Cardiac muscle cell (in vitro differentiated cells and primary cell): Measurements from ENCODE around the gene NAALADL2. TPM values are rescaled to one million over a fixed set of nuclear protein-coding genes. Genes with fewer than 3 reads are reported as not detected.

Experiments used
- DNase-seq, 2 donors: peaks; one replicate each; pipeline versions ENCODE4 v3.0.0 to v3.0.0-alpha.2; 2010 to 2017; ENCODE audit warnings: low read depth in 1 of 2, low spot score in 1 of 2
- H3K27ac ChIP-seq: fragments of 200-600 bp; sonication (generic); 2 replicates; pipeline ENCODE4 v1.5.1; 2016
- H3K27me3 ChIP-seq: fragments of 200-600 bp; sonication (generic); 2 replicates; pipeline ENCODE4 v1.6.0; 2016; ENCODE audit warnings: control low read depth
- H3K36me3 ChIP-seq: fragments of 200-600 bp; sonication (generic); 2 replicates; pipeline ENCODE4 v1.5.1; 2016; ENCODE audit warnings: control low read depth
- H3K4me1 ChIP-seq: fragments of 200-600 bp; sonication (generic); 2 replicates; pipeline ENCODE4 v1.8.1; 2017; ENCODE audit warnings: low read depth, mild to moderate bottlenecking, mixed run types
- H3K4me3 ChIP-seq: fragments of 200-600 bp; sonication (generic); 2 replicates; pipeline ENCODE4 v1.5.1; 2016; ENCODE audit warnings: mild to moderate bottlenecking
- H3K9me3 ChIP-seq: fragments of 200-600 bp; sonication (generic); 2 replicates; pipeline ENCODE4 v1.5.1; 2017; ENCODE audit warnings: low read depth, mild to moderate bottlenecking, control low read depth
- polyA plus RNA-seq: library from polyadenylated mRNA; unstranded; fragments of >200 nt; fragmentation: Nextera tagmentation; extraction: Ambion mirVana; gene quantifications from 2 replicates; pipeline ENCODE4 v1.2.1, GENCODE V29; 2016
- total RNA-seq: library from RNA; depleted of rRNA; stranded (reverse); fragments of >200 nt; gene quantifications from 2 replicates; pipeline ENCODE4 v1.2.3, GENCODE V29; 2016
- TF ChIP-seq, protein P1 (sequence below): IDR thresholded peaks from 2 replicates; pipeline ENCODE4 v1.5.1; 2012; ENCODE audit warnings: low read depth, mild to moderate bottlenecking, low read length

NAALADL2 gene
- total and polyA plus RNA-seq, 2 experiments from 2014 or later: 2.4 to 3.8 TPM

DNA sequence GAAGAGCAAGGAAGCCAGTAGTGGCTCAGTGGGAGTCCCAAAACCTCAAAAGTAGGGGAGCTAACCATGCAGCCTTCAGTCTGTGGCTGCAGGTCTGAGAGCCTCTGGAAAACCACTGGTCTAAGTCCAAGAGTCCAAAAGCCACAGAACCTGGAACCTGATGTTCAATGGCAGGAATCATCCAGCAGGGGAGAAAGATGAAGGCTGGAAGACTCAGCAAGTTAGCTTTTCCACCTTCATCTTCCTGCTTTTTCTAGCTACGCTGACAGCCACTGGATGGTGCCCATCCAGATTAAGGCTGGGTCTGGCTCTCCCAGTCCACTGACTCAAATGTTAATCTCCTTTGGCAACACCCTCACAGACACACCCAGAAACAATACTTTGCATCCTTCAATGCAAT, 626.3 kb downstream of the NAALADL2 start:
- Histone ChIP-seq H3K36me3 (no peaks in the 10 kb centered on the region), H3K4me1 (no peaks in the 10 kb centered on the region), H3K27me3 (no peaks in the 10 kb centered on the region), H3K27ac (no peak overlapping the region), H3K9me3 (no peaks in the 10 kb centered on the region), H3K4me3 (no peak overlapping the region)
- DNase-seq: no peak
- TF ChIP-seq, protein P1, sequence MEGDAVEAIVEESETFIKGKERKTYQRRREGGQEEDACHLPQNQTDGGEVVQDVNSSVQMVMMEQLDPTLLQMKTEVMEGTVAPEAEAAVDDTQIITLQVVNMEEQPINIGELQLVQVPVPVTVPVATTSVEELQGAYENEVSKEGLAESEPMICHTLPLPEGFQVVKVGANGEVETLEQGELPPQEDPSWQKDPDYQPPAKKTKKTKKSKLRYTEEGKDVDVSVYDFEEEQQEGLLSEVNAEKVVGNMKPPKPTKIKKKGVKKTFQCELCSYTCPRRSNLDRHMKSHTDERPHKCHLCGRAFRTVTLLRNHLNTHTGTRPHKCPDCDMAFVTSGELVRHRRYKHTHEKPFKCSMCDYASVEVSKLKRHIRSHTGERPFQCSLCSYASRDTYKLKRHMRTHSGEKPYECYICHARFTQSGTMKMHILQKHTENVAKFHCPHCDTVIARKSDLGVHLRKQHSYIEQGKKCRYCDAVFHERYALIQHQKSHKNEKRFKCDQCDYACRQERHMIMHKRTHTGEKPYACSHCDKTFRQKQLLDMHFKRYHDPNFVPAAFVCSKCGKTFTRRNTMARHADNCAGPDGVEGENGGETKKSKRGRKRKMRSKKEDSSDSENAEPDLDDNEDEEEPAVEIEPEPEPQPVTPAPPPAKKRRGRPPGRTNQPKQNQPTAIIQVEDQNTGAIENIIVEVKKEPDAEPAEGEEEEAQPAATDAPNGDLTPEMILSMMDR: no peak

DNA sequence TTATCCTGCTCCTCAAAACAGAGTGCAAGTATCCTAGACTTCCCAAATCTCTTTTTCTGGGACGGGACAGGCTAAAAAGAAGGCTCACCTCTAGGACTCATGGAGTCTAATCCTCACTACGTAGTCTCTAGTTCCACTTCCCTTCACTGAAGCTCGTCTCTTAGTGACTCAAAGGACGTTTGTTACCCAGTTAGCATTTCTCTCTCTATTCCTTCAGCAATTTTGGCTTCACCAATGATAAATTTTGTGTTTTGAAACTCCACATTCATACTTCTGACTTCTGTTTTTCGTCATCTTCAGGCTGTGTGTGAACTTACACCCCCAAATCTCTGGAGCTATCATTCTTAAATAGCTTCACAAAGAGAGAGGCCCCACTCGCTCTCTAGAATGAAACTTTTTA, 627.1 kb downstream of the NAALADL2 start:
- TF ChIP-seq, protein P1: no peak
- no peak for DNase-seq

DNA sequence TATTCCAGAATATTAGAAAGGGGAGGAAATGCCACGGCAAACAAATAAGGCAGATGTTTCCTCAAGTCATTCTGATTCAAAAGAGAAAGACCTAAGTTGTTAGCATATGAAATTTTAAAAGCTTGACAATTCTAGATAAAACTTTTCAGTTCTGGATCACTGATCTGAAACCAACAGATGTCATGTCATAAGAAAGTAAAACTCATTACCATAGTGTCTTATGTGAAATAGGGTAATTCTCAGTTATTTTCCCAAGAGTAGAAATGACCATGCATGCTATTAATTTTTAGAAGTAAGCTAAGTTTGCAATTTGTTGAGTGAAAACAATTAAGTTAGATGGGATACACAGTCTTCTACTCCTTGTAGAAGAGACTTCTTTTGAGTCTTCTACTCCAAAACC, 630.3 kb downstream of the NAALADL2 start:
- Histone ChIP-seq H3K4me3 (no peak overlapping the region), H3K27ac (no peak overlapping the region), H3K4me1 (no peaks in the 10 kb centered on the region), H3K36me3 (no peaks in the 10 kb centered on the region), H3K9me3 (no peaks in the 10 kb centered on the region), H3K27me3 (no peaks in the 10 kb centered on the region)
- no peak for DNase-seq
- TF ChIP-seq, protein P1: no peak

More for the DNA sequence above, 627.1 kb downstream of the NAALADL2 start:
- no peaks in the 10 kb centered on the region for H3K27me3 ChIP-seq
- H3K4me3 ChIP-seq: no peak overlapping the region
- no peaks in the 10 kb centered on the region for H3K9me3 ChIP-seq
- H3K27ac ChIP-seq: no peak overlapping the region
- H3K4me1 ChIP-seq: no peaks in the 10 kb centered on the region
- no peaks in the 10 kb centered on the region for H3K36me3 ChIP-seq

DNA sequence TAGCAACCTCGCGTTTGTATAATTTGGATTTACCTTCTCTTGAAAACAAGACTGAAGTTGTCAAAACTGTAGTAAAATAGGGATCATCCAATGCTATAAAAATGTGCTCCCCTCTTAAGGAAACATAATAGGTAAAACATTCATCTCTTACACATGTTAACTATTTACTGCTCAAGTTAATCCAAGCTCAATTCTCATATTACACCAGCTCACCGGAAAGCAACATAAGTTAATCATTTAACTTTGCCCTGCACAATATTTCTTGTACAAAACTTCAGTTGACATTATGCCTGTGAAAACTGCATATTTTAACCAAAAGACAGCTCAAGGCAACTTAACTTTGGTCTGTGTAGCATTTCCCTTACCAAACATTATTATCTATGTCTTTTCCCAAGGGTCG, 634.2 kb downstream of the NAALADL2 start:
- H3K36me3 ChIP-seq: no peaks in the 10 kb centered on the region
- DNase-seq: no peak
- TF ChIP-seq, protein P1: no peak
- H3K9me3 ChIP-seq: no peaks in the 10 kb centered on the region
- H3K27ac ChIP-seq: no peak overlapping the region
- H3K4me3 ChIP-seq: no peak overlapping the region
- no peaks in the 10 kb centered on the region for H3K4me1 ChIP-seq
- H3K27me3 ChIP-seq: no peaks in the 10 kb centered on the region

DNA sequence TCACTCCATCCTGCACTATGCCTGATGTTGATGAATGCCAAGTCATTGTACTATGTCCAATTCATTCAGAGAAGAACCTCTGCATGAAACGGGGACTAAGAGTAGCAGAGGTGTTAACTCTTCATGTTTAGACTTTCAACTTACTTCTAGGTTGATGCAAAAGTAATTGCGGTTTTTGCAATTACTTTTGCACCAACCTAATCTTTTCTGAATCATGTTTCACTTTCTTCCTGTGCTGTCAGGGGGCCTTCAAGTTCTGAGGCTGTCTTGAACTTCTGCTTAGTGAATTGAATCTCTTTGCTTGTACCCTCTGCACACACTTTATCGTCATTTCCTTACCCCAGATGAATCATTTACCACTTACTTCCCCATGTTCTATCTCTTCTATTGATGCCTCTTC, 636.2 kb downstream of the NAALADL2 start:
- no peak overlapping the region for H3K27ac ChIP-seq
- no peaks in the 10 kb centered on the region for H3K36me3 ChIP-seq
- H3K9me3 ChIP-seq: no peaks in the 10 kb centered on the region
- H3K4me3 ChIP-seq: no peak overlapping the region
- H3K27me3 ChIP-seq: no peaks in the 10 kb centered on the region
- no peak for DNase-seq
- TF ChIP-seq, protein P1: no peak
- H3K4me1 ChIP-seq: no peaks in the 10 kb centered on the region

DNA sequence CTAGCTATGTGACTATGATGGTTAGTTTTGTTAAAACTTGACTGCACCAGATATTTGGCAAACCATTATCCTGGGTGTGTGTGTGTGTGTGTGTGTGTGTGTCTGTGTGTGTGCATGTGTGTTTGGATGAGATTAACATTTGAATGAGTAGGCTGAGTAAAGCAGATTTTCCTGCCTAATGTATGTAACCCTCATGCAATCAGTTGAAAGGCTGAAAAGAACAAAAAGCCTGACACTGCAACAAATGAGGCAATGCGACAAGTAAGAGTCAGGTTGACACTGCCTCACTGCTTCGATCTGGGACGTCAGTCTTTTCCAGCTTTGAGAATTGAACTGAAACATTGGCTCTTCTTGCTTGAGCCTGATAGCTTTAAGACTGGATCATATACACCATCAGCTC, 643.0 kb downstream of the NAALADL2 start:
- TF ChIP-seq, protein P1: no peak
- Histone ChIP-seq H3K27me3 (no peaks in the 10 kb centered on the region), H3K4me3 (no peak overlapping the region), H3K9me3 (no peaks in the 10 kb centered on the region), H3K36me3 (no peaks in the 10 kb centered on the region), H3K4me1 (no peaks in the 10 kb centered on the region), H3K27ac (no peak overlapping the region)
- DNase-seq: no peak
